ENCODE data around the gene ARNT2. TPM values are rescaled to one million over a fixed set of nuclear protein-coding genes. Genes with fewer than 3 reads are reported as not detected.

ARNT2 gene
- polyA plus RNA-seq, 3 donors from 2014 or later: not detected

- Mint-ChIP-seq H3K27me3 (ENCODE audit: low read depth in 3 of 3) (peaks cover 2 to 9% (median 5%) of the 10 kb centered on the region in 3 donors), H3K4me1 (no peaks in the 10 kb centered on the region), H3K27ac (no peak overlapping the region), H3K9me3 (no peaks in the 10 kb centered on the region), H3K4me3 (no peak overlapping the region), H3K36me3 (no peaks in the 10 kb centered on the region)
- DNase-seq: no peak
Observed at GRCh38 chr15:80457896-80458295, 53.7 kb downstream of the ARNT2 start.

- Mint-ChIP-seq H3K9me3 (no peaks in the 10 kb centered on the region), H3K27me3 (ENCODE audit: low read depth in 3 of 3) (peaks cover 2 to 9% (median 5%) of the 10 kb centered on the region in 3 donors), H3K36me3 (no peaks in the 10 kb centered on the region), H3K27ac (no peak overlapping the region), H3K4me3 (no peak overlapping the region), H3K4me1 (no peaks in the 10 kb centered on the region)
- no peak for DNase-seq
Observed at GRCh38 chr15:80458580-80458979, 54.4 kb downstream of the ARNT2 start.

GRCh38 chr15:80459380-80459779 is 55.2 kb downstream of the ARNT2 start:
- Mint-ChIP-seq H3K4me1 (no peaks in the 10 kb centered on the region), H3K9me3 (no peaks in the 10 kb centered on the region), H3K36me3 (no peaks in the 10 kb centered on the region), H3K27me3 (ENCODE audit: low read depth in 3 of 3) (peaks cover 3 to 9% (median 5%) of the 10 kb centered on the region in 3 donors), H3K27ac (no peak overlapping the region), H3K4me3 (no peak overlapping the region)
- no peak for DNase-seq

- Mint-ChIP-seq H3K4me3 (no peak overlapping the region), H3K27ac (no peak overlapping the region), H3K4me1 (no peaks in the 10 kb centered on the region), H3K9me3 (no peaks in the 10 kb centered on the region), H3K36me3 (no peaks in the 10 kb centered on the region), H3K27me3 (ENCODE audit: low read depth in 3 of 3) (peaks cover 3 to 9% (median 5%) of the 10 kb centered on the region in 3 donors)
- no peak for DNase-seq
Observed at GRCh38 chr15:80459818-80460217, 55.6 kb downstream of the ARNT2 start.

GRCh38 chr15:80461356-80462095 is 57.3 kb downstream of the ARNT2 start:
- no peak for DNase-seq
- Mint-ChIP-seq H3K27me3 (ENCODE audit: low read depth in 3 of 3) (peaks cover 0 to 9% (median 1%) of the 10 kb centered on the region in 3 donors), H3K36me3 (no peaks in the 10 kb centered on the region), H3K4me3 (no peak overlapping the region), H3K4me1 (no peaks in the 10 kb centered on the region), H3K27ac (no peak overlapping the region), H3K9me3 (no peaks in the 10 kb centered on the region)

GRCh38 chr15:80462111-80462510 is 57.9 kb downstream of the ARNT2 start:
- Mint-ChIP-seq H3K27ac (no peak overlapping the region), H3K27me3 (ENCODE audit: low read depth in 3 of 3) (peaks cover 1 to 9% (median 2%) of the 10 kb centered on the region in 3 donors), H3K4me3 (no peak overlapping the region), H3K9me3 (no peaks in the 10 kb centered on the region), H3K36me3 (no peaks in the 10 kb centered on the region), H3K4me1 (no peaks in the 10 kb centered on the region)
- no peak for DNase-seq

- Mint-ChIP-seq H3K36me3 (no peaks in the 10 kb centered on the region), H3K9me3 (no peaks in the 10 kb centered on the region), H3K27me3 (ENCODE audit: low read depth in 3 of 3) (peaks cover 1 to 9% (median 2%) of the 10 kb centered on the region in 3 donors), H3K4me3 (no peak overlapping the region), H3K4me1 (no peaks in the 10 kb centered on the region), H3K27ac (no peak overlapping the region)
- DNase-seq: no peak
Observed at GRCh38 chr15:80462836-80463512, 58.8 kb downstream of the ARNT2 start.

GRCh38 chr15:80464951-80465625 is 60.9 kb downstream of the ARNT2 start:
- no peak overlapping the region for H3K4me3 Mint-ChIP-seq
- DNase-seq: no peak
- no peaks in the 10 kb centered on the region for H3K36me3 Mint-ChIP-seq
- H3K4me1 Mint-ChIP-seq: no peaks in the 10 kb centered on the region
- no peaks in the 10 kb centered on the region for H3K9me3 Mint-ChIP-seq
- no peak overlapping the region for H3K27ac Mint-ChIP-seq
- peaks cover 1 to 9% (median 2%) of the 10 kb centered on the region in 3 donors for H3K27me3 Mint-ChIP-seq (ENCODE audit: low read depth in 3 of 3)

- no peaks in the 10 kb centered on the region for H3K36me3 Mint-ChIP-seq
- peaks cover 1 to 9% (median 4%) of the 10 kb centered on the region in 3 donors for H3K27me3 Mint-ChIP-seq (ENCODE audit: low read depth in 3 of 3)
- no peaks in the 10 kb centered on the region for H3K9me3 Mint-ChIP-seq
- no peak overlapping the region for H3K27ac Mint-ChIP-seq
- no peak overlapping the region for H3K4me3 Mint-ChIP-seq
- no peak for DNase-seq
- H3K4me1 Mint-ChIP-seq: no peaks in the 10 kb centered on the region
Observed at GRCh38 chr15:80465626-80466005, 61.4 kb downstream of the ARNT2 start.

GRCh38 chr15:80466543-80466942 is 62.4 kb downstream of the ARNT2 start:
- Mint-ChIP-seq H3K4me1 (no peaks in the 10 kb centered on the region), H3K36me3 (no peaks in the 10 kb centered on the region), H3K27ac (no peak overlapping the region), H3K27me3 (ENCODE audit: low read depth in 3 of 3) (peaks cover 5 to 7% (median 6%) of the 10 kb centered on the region in 3 donors), H3K9me3 (no peaks in the 10 kb centered on the region), H3K4me3 (no peak overlapping the region)
- DNase-seq: no peak

- H3K36me3 Mint-ChIP-seq: no peaks in the 10 kb centered on the region
- H3K4me3 Mint-ChIP-seq: no peak overlapping the region
- H3K9me3 Mint-ChIP-seq: no peaks in the 10 kb centered on the region
- no peak overlapping the region for H3K27ac Mint-ChIP-seq
- peaks cover 5 to 7% (median 6%) of the 10 kb centered on the region in 3 donors for H3K27me3 Mint-ChIP-seq (ENCODE audit: low read depth in 3 of 3)
- DNase-seq: no peak
- H3K4me1 Mint-ChIP-seq: no peaks in the 10 kb centered on the region
Observed at GRCh38 chr15:80467311-80467714, 63.1 kb downstream of the ARNT2 start.

- DNase-seq: no peak
- Mint-ChIP-seq H3K4me3 (no peak overlapping the region), H3K27me3 (ENCODE audit: low read depth in 3 of 3) (peaks cover 1 to 6% (median 5%) of the 10 kb centered on the region in 3 donors), H3K36me3 (no peaks in the 10 kb centered on the region), H3K4me1 (no peaks in the 10 kb centered on the region), H3K27ac (no peak overlapping the region), H3K9me3 (no peaks in the 10 kb centered on the region)
Observed at GRCh38 chr15:80468796-80469195, 64.6 kb downstream of the ARNT2 start.

- H3K27ac Mint-ChIP-seq: no peak overlapping the region
- no peak for DNase-seq
- peaks cover 0 to 4% (median 0%) of the 10 kb centered on the region in 6 donors for H3K9me3 Mint-ChIP-seq
- no peaks in the 10 kb centered on the region for H3K4me1 Mint-ChIP-seq
- peaks cover 1 to 5% (median 5%) of the 10 kb centered on the region in 3 donors for H3K27me3 Mint-ChIP-seq (ENCODE audit: low read depth in 3 of 3)
- H3K4me3 Mint-ChIP-seq: no peak overlapping the region
- H3K36me3 Mint-ChIP-seq: no peaks in the 10 kb centered on the region
Observed at GRCh38 chr15:80471881-80472280, 67.7 kb downstream of the ARNT2 start.

All from immature natural killer cell (primary cell).